HEK293 (cell line): ENCODE measurements around the gene DNAAF8.
"Not testable (repeated sequence)": the region's sequence is repeated elsewhere in the genome, so short reads cannot be mapped to it uniquely, and the experiment has no call there.

ENCODE experiments used
- CTCF ChIA-PET: fragments of 350-600 bp; formaldehyde crosslinking; extraction: SDS; loops from one replicate; lab custom pipeline; 2021; ENCODE audit warnings: antibody characterized with exemption; lab: Yijun Ruan, JAX
- POLR2A ChIA-PET: fragments of 300-600 bp; formaldehyde crosslinking; extraction: SDS; loops from one replicate; lab custom pipeline; 2020; ENCODE audit warnings: antibody characterized with exemption, inconsistent platforms; lab: Yijun Ruan, JAX
- H3K27ac ChIP-seq: fragments of 200-500 bp; sonication (Bioruptor generic); 2 replicates; pipeline ENCODE4 v1.5.1; 2014; ENCODE audit warnings: low read depth, low read length, control low read depth, inconsistent platforms; ENCODE audit errors: extremely low read depth
- H3K36me3 ChIP-seq, 2 experiments: fragments of 200-500 bp in 1 of 2; sonication (Bioruptor generic) in 1 of 2; 1 replicate in 1 of 2; 2 replicates in 1 of 2; pipeline ENCODE4 v1.5.1; 2014 to 2017; ENCODE audit warnings: inconsistent platforms in 2 of 2, low read length in 2 of 2; ENCODE audit not compliant: control insufficient read depth in 2 of 2, insufficient read depth in 1 of 2
- H3K4me1 ChIP-seq: fragments of 200-500 bp; sonication (Bioruptor generic); 2 replicates; pipeline ENCODE4 v1.5.1; 2014; ENCODE audit warnings: mild to moderate bottlenecking, low read length, inconsistent platforms; ENCODE audit not compliant: control insufficient read depth, insufficient read depth
- H3K4me3 ChIP-seq: 2 replicates; pipeline ENCODE4 v1.5.1; 2011; ENCODE audit warnings: low read depth, mild to moderate bottlenecking, control low read depth, low read length, moderate library complexity
- H3K9me3 ChIP-seq: fragments of 200-500 bp; sonication (Bioruptor generic); 2 replicates; pipeline ENCODE4 v1.5.1; 2014; ENCODE audit warnings: low read depth, low read length, inconsistent platforms; ENCODE audit not compliant: control insufficient read depth, insufficient read depth
- KLF7 ChIP-seq: fragments of 450-650 bp; formaldehyde crosslinking; IDR thresholded peaks from 2 replicates; pipeline ENCODE4 v1.5.1; 2016; ENCODE audit warnings: missing biosample characterization, missing genetic modification characterization, borderline replicate concordance
- SP2 ChIP-seq: fragments of 450-650 bp; formaldehyde crosslinking; IDR thresholded peaks from 2 replicates; pipeline ENCODE4 v1.5.1; 2016; ENCODE audit warnings: missing biosample characterization, missing genetic modification characterization
- TRIM28 ChIP-seq: IDR thresholded peaks from 2 replicates; pipeline ENCODE4 v1.6.1; 2011; ENCODE audit warnings: low read length, control low read depth, borderline replicate concordance
- ZBTB7A ChIP-seq: fragments of 450-650 bp; formaldehyde crosslinking; IDR thresholded peaks from 2 replicates; pipeline ENCODE4 v1.5.1; 2016; ENCODE audit warnings: low read depth, missing biosample characterization, missing genetic modification characterization
- ZFHX2 ChIP-seq: fragments of 450-650 bp; formaldehyde crosslinking; conservative IDR thresholded peaks from 2 replicates; pipeline ENCODE4 v1.5.1; 2016; ENCODE audit warnings: missing biosample characterization, missing genetic modification characterization
- ZIC2 ChIP-seq: fragments of 450-650 bp; formaldehyde crosslinking; IDR thresholded peaks from 2 replicates; pipeline ENCODE4 v1.5.1; 2016; ENCODE audit warnings: missing biosample characterization, missing genetic modification characterization
- ZNF121 ChIP-seq: fragments of 450-650 bp; formaldehyde crosslinking; IDR thresholded peaks from 2 replicates; pipeline ENCODE4 v1.5.1; 2016; ENCODE audit warnings: missing biosample characterization, missing genetic modification characterization
- ZNF148 ChIP-seq: fragments of 450-650 bp; formaldehyde crosslinking; IDR thresholded peaks from 2 replicates; pipeline ENCODE4 v1.5.0; 2017; ENCODE audit warnings: missing biosample characterization, missing genetic modification characterization, borderline replicate concordance
- ZNF560 ChIP-seq: fragments of 450-650 bp; formaldehyde crosslinking; IDR thresholded peaks from 2 replicates; pipeline ENCODE4 v1.5.1; 2017; ENCODE audit warnings: missing biosample characterization, missing genetic modification characterization, borderline replicate concordance
- ZNF747 ChIP-seq: fragments of 450-650 bp; formaldehyde crosslinking; IDR thresholded peaks from 2 replicates; pipeline ENCODE4 v1.5.1; 2016; ENCODE audit warnings: missing biosample characterization, missing genetic modification characterization
- TF ChIP-seq, protein P1 (sequence below): fragments of 450-650 bp; formaldehyde crosslinking; IDR thresholded peaks from 2 replicates; pipeline ENCODE4 v1.5.1; 2016; ENCODE audit warnings: missing biosample characterization, missing genetic modification characterization

The DNAAF8 gene

GRCh38 chr16:4738370-4738769 lies 4.0 kb downstream of the DNAAF8 start:
- not testable (repeated sequence) for H3K36me3 ChIP-seq, H3K27ac ChIP-seq, H3K4me1 ChIP-seq, H3K4me3 ChIP-seq, H3K9me3 ChIP-seq
- TF ChIP-seq ZFHX2 (tag by site-specific recombination) = 0 out of 2 replicates have a peak, but pooled peaks have one; percentile 15
- peak; percentile 88 for TF ChIP-seq ZNF121 (tag by site-specific recombination)
- ChIA-PET CTCF (interaction anchor here (0.7 kb wide), 1 partner anchor 81 kb away, joined by 4 read pairs; no protein-coding TSS in a partner anchor), POLR2A (interaction anchor here (0.7 kb wide), 3 partner anchors 37 to 123 kb away, joined by 3 to 7 read pairs (median 4); no protein-coding TSS in a partner anchor)

DNA sequence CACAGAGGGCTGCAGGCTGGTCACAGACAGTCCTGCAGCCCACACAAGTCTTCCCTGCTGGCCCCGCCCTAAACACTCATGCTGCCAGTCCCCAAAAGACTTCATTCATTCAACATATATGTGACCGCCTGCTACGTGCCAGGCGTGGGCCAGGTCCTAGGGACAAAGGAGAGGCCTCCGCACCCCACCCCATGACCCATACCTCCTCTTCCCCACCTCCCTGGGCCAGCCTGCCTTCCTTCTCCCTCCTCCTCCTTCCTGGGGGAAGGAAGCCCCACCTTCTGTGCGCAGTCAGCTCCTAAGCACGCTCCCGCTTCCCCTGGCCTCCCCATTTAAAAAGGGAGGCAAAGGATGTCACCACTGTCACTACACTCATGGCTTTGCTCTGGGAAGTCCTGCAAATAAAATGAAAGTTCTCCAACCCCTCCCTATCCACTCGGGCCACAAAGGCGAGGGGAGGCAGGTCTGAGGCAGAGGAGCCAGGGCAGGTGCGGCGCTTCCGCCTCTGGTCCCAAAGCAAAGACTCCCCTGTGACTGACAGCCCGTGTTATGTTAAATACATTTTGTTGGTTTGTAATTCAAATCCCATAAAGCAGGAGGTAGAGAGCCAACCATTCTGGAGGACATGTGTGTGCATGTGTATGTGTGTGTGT lies 9.0 kb downstream of the DNAAF8 start:
- ChIA-PET POLR2A (no interaction called here), CTCF (interaction anchor here (0.5 kb wide), 1 partner anchor 60 kb away, joined by 4 read pairs; no protein-coding TSS in a partner anchor)
- TF ChIP-seq ZNF560 (no peak), ZBTB7A (tag by site-specific recombination) (no peak)

DNA sequence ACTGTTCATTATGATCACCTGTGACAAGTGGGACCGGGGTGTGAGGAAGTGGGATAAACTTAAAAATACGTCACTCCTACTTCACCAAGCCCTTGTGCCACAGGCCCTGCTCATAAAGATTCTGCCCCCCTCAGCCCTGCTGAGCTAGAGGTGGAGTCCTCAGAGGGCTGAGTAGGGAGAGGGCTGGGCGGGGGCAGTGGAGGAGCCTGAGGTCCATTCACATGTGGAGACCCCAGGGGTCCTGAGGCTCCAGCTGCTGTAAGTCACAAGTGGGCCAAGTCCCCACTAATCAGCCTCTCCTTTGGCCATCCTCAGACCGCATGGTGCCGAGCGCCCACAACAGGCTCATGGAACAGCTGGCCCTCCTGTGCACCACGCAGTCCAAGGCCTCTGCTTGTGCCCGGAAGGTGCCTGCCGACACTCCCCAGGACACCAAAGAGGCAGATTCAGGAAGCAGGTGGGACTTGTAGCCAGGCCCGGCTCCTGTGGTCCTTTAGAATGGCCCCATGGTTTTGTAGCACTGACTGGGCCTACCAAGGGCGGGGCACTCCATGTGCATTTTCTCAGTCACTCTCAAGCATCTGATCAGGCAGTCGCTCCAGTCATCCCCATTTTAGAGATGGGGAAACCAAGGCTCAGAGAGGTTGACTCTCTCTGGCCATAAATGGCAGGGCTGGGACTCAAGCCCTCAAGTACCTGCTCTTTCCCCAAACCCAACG lies 10.4 kb downstream of the DNAAF8 start:
- TF ChIP-seq SP2 (tag by site-specific recombination) (no peak), ZIC2 (tag by site-specific recombination) (peak; percentile 90)
- CTCF ChIA-PET = no interaction called here
- Histone ChIP-seq H3K4me3 (no peak overlapping the region), H3K9me3 (no peaks in the 10 kb centered on the region), H3K36me3 (peaks cover 0 to 4% of the 10 kb centered on the region in 2 experiments; a peak in 2 of 3 replicates), H3K27ac (no peak overlapping the region), H3K4me1 (no peaks in the 10 kb centered on the region)
- POLR2A ChIA-PET = interaction anchor here (1.7 kb wide), 1 partner anchor 10 kb away, joined by 5 read pairs; the partner anchor contains the start of genes ANKS3 and DNAAF8

More for the DNA sequence above, 9.0 kb downstream of the DNAAF8 start:
- no peaks in the 10 kb centered on the region for H3K4me1 ChIP-seq
- no peak overlapping the region for H3K27ac ChIP-seq
- H3K9me3 ChIP-seq = no peaks in the 10 kb centered on the region
- H3K36me3 ChIP-seq = no peaks in the 10 kb centered on the region
- no peak overlapping the region for H3K4me3 ChIP-seq

DNA sequence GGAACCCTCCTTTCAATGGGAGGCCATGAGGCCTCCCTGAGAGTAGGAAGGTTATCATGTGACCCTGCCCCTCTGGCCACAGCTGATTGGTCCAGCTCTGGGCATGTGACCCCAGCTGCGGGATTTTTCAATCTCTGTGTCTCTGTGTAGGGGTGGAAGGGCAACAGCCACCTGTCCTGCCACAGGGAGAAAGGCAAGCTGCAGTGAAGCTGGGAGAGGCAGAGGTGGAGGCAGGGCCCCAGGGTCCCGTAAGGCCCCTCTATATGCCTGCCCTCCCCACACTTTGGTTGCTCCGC lies 10.9 kb downstream of the DNAAF8 start:
- TF ChIP-seq KLF7 (tag by site-specific recombination) = no peak
- TF ChIP-seq, protein P1, sequence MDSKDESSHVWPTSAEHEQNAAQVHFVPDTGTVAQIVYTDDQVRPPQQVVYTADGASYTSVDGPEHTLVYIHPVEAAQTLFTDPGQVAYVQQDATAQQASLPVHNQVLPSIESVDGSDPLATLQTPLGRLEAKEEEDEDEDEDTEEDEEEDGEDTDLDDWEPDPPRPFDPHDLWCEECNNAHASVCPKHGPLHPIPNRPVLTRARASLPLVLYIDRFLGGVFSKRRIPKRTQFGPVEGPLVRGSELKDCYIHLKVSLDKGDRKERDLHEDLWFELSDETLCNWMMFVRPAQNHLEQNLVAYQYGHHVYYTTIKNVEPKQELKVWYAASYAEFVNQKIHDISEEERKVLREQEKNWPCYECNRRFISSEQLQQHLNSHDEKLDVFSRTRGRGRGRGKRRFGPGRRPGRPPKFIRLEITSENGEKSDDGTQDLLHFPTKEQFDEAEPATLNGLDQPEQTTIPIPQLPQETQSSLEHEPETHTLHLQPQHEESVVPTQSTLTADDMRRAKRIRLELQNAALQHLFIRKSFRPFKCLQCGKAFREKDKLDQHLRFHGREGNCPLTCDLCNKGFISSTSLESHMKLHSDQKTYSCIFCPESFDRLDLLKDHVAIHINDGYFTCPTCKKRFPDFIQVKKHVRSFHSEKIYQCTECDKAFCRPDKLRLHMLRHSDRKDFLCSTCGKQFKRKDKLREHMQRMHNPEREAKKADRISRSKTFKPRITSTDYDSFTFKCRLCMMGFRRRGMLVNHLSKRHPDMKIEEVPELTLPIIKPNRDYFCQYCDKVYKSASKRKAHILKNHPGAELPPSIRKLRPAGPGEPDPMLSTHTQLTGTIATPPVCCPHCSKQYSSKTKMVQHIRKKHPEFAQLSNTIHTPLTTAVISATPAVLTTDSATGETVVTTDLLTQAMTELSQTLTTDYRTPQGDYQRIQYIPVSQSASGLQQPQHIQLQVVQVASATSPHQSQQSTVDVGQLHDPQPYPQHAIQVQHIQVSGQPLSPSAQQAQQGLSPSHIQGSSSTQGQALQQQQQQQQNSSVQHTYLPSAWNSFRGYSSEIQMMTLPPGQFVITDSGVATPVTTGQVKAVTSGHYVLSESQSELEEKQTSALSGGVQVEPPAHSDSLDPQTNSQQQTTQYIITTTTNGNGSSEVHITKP (tag by site-specific recombination) = 0 out of 2 replicates have a peak, but pooled peaks have one; percentile 23
- Histone ChIP-seq H3K27ac (no peak overlapping the region), H3K9me3 (no peaks in the 10 kb centered on the region), H3K4me3 (no peak overlapping the region), H3K4me1 (no peaks in the 10 kb centered on the region), H3K36me3 (peaks cover 0 to 9% of the 10 kb centered on the region in 2 experiments; a peak in 2 of 3 replicates)
- ChIA-PET CTCF (no interaction called here), POLR2A (interaction anchor here (1.7 kb wide), 1 partner anchor 11 kb away, joined by 5 read pairs; the partner anchor contains the start of genes ANKS3 and DNAAF8)

GRCh38 chr16:4746215-4746614 lies 11.9 kb downstream of the DNAAF8 start:
- ChIA-PET CTCF (no interaction called here), POLR2A (interaction anchor here (2.0 kb wide), 1 partner anchor 12 kb away, joined by 12 read pairs; the partner anchor contains the start of genes ANKS3 and DNAAF8)
- Histone ChIP-seq H3K36me3 (peaks cover 0 to 18% of the 10 kb centered on the region in 2 experiments; a peak in 2 of 3 replicates), H3K9me3 (no peaks in the 10 kb centered on the region), H3K27ac (no peak overlapping the region), H3K4me1 (no peaks in the 10 kb centered on the region), H3K4me3 (no peak overlapping the region)
- TF ChIP-seq ZNF148 (tag by site-specific recombination) (no peak), ZNF747 (no peak), TRIM28 (no peak)
